Liver (tissue), 9 donors: Measurements from ENCODE around the gene HBZ. TPM values are rescaled to one million over a fixed set of nuclear protein-coding genes. Genes with fewer than 3 reads are reported as not detected.

Experiments used
- DNase-seq: peaks from one replicate; pipeline ENCODE4 v3.0.0-alpha.2; 2017; ENCODE audit warnings: low spot score
- H3K27ac ChIP-seq, 2 donors: one replicate each; pipeline ENCODE4 v1.7.0; 2013; ENCODE audit warnings: inconsistent platforms in 2 of 2, low read length in 2 of 2, control low read depth in 1 of 2, low read depth in 1 of 2, mild to moderate bottlenecking in 1 of 2
- H3K27me3 ChIP-seq, 4 donors: one replicate each; pipeline versions ENCODE4 v1.6.1 to v1.7.0; 2013; ENCODE audit warnings: low read length in 3 of 4, inconsistent platforms in 1 of 4, mild to moderate bottlenecking in 1 of 4, moderate library complexity in 1 of 4; ENCODE audit not compliant: control insufficient read depth in 4 of 4, insufficient read depth in 4 of 4
- H3K36me3 ChIP-seq, 4 donors: one replicate each; pipeline versions ENCODE4 v1.6.1 to v1.7.0; 2013; ENCODE audit warnings: low read length in 3 of 4, mild to moderate bottlenecking in 3 of 4, low read depth in 1 of 4, moderate library complexity in 1 of 4; ENCODE audit not compliant: control insufficient read depth in 4 of 4, insufficient read depth in 3 of 4
- H3K4me1 ChIP-seq, 4 donors: one replicate each; pipeline versions ENCODE4 v1.6.1 to v1.7.0; 2013; ENCODE audit warnings: low read length in 3 of 4, mild to moderate bottlenecking in 3 of 4, moderate library complexity in 1 of 4; ENCODE audit not compliant: control insufficient read depth in 4 of 4, insufficient read depth in 4 of 4
- H3K4me3 ChIP-seq, 3 donors: one replicate each; pipeline versions ENCODE4 v1.6.1 to v1.7.0; 2013; ENCODE audit warnings: low read length in 3 of 3, control low read depth in 1 of 3, low read depth in 1 of 3, mild to moderate bottlenecking in 1 of 3
- H3K9ac ChIP-seq, 2 donors: one replicate each; pipeline ENCODE4 v1.7.0; 2013; ENCODE audit warnings: low read length in 2 of 2, mild to moderate bottlenecking in 2 of 2, moderate library complexity in 2 of 2, control low read depth in 1 of 2, low read depth in 1 of 2
- H3K9me3 ChIP-seq, 4 donors: one replicate each; pipeline versions ENCODE4 v1.6.1 to v1.7.0; 2013; ENCODE audit warnings: low read length in 3 of 4; ENCODE audit not compliant: control insufficient read depth in 4 of 4
- FOXA1 ChIP-seq: IDR thresholded peaks from 2 replicates; pipeline ENCODE4 v1.6.1; 2016; ENCODE audit warnings: antibody characterized with exemption
- HNF4G ChIP-seq: IDR thresholded peaks from 2 replicates; pipeline ENCODE4 v1.6.1; 2016; ENCODE audit warnings: antibody characterized with exemption
- JUND ChIP-seq, 2 donors: IDR thresholded peaks; 2 replicates each; pipeline ENCODE4 v1.6.1; 2016; ENCODE audit warnings: antibody characterized with exemption in 2 of 2
- NR2F2 ChIP-seq: IDR thresholded peaks from 2 replicates; pipeline ENCODE4 v1.6.1; 2016; ENCODE audit warnings: antibody characterized with exemption
- RAD21 ChIP-seq, 2 donors: IDR thresholded peaks; 2 replicates each; pipeline ENCODE4 v1.6.1; 2016; ENCODE audit warnings: antibody characterized with exemption in 2 of 2, mild to moderate bottlenecking in 2 of 2
- RXRA ChIP-seq, 2 donors: IDR thresholded peaks; 2 replicates each; pipeline ENCODE4 v1.6.1; 2017 to 2018; ENCODE audit warnings: antibody characterized with exemption in 2 of 2, mild to moderate bottlenecking in 1 of 2
- SP1 ChIP-seq: IDR thresholded peaks from 2 replicates; pipeline ENCODE4 v1.6.1; 2018; ENCODE audit warnings: antibody characterized with exemption, mild to moderate bottlenecking
- TAF1 ChIP-seq: conservative IDR thresholded peaks from 2 replicates; pipeline ENCODE4 v1.6.1; 2016; ENCODE audit warnings: antibody characterized with exemption, mild to moderate bottlenecking
- WGBS: extraction: QIAGEN DNeasy Blood & Tissue Kit; methylation state at CpG from one replicate; pipeline ENCODE4 v1.1.7; 2013; 5-methylcytosine and 5-hydroxymethylcytosine counted together
- polyA plus RNA-seq, 2 donors: library from polyadenylated mRNA; stranded (reverse) in 1 of 2; unstranded in 1 of 2; fragments of 200-250 nt in 1 of 2; fragments of >200 nt in 1 of 2; fragmentation: Nextera tagmentation in 1 of 2; extraction: Ambion mirVana in 1 of 2; gene quantifications; one replicate each; pipeline versions ENCODE4 v1.2.1 to v1.2.3, GENCODE V29; 2013 to 2015
- total RNA-seq, 2 donors: library from RNA; depleted of rRNA; stranded (reverse); fragments of >200 nt; gene quantifications; one replicate each; pipeline ENCODE4 v1.2.3, GENCODE V29; 2014
- TF ChIP-seq, protein P1 (sequence below): IDR thresholded peaks from 2 replicates; pipeline ENCODE4 v1.6.1; 2016; ENCODE audit warnings: antibody characterized with exemption, mild to moderate bottlenecking
- TF ChIP-seq, protein P2 (sequence below): IDR thresholded peaks from 2 replicates; pipeline ENCODE4 v1.6.1; 2016; ENCODE audit warnings: antibody characterized with exemption
- TF ChIP-seq, protein P3 (sequence below): IDR thresholded peaks from 2 replicates; pipeline ENCODE4 v1.6.1; 2016; ENCODE audit warnings: antibody characterized with exemption
- TF ChIP-seq, protein P4 (sequence below): IDR thresholded peaks from 2 replicates; pipeline ENCODE4 v1.6.1; 2016; ENCODE audit warnings: antibody characterized with exemption
- TF ChIP-seq, protein P5 (sequence below): fragments of 150-350 bp; IDR thresholded peaks from 2 replicates; pipeline ENCODE4 v1.5.1; 2017; ENCODE audit warnings: improper control_type of control experiment, low read depth, low read length; ENCODE audit not compliant: missing input control
- donor health status: healthy.
- donor health status: healthy.
- donor health status: healthy.
- donor health status: healthy.
- donor health status: healthy.

The HBZ gene
- total RNA-seq, result 10 to 100 TPM in 1 of 2 donors, not detected in 1; 55.8 TPM
- polyA plus RNA-seq, result not detected

DNA sequence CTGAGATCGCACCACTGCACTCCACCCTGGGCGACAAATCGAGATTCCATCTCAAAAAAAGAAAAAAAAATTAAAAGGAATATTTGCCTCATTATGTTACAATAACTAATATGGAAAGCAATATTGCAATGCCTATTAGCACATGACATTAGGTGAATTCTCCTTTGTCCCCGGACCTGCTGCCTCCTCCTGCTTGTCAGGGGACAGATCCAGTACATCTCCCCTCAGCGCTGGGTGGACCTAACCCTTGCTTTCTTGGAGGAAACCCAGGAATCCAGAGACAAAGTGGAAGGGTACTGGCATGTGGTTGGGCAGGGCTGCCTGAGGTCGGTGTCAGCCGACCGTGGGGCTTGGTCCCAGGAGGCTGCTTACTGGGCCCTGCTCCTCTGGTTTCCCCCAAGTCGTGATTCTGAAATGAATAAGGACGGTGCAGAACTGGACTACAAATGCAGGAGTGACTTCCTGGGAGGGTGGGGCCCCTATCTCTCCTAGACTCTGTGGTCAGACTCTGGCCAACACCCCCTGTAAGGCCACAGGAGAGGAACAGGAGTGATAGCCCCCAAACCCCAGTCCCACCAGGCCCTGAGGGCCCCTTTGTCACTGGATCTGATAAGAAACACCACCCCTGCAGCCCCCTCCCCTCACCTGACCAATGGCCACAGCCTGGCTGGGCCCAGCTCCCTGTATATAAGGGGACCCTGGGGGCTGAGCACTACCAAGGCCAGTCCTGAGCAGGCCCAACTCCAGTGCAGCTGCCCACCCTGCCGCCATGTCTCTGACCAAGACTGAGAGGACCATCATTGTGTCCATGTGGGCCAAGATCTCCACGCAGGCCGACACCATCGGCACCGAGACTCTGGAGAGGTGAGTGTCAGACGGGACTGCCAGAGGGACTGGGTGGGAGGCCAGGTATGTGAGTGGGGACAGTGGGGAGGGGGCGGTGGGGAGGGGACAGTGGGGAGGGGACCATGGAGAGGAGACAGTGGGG is at the start of gene HBZ:
TSS of gene HBZ (plus strand) at position 504 of the 988 bp plus-strand sequence. CDS start at position 770, 266 bp downstream.
- peaks cover 0 to 9% (median 5%) of the 10 kb centered on the region in 4 donors for H3K4me1 ChIP-seq
- H3K9me3 ChIP-seq, result no peaks in the 10 kb centered on the region
- H3K36me3 ChIP-seq, result no peaks in the 10 kb centered on the region
- DNase-seq, result no peak
- H3K9ac ChIP-seq, result no peak within 1 kb of the TSS
- no peak within 1 kb of the TSS for H3K27ac ChIP-seq
- TF ChIP-seq TAF1 (no peak), JUND (IDR thresholded peaks at IDR 0.05) (no peak), FOXA1 (no peak), RXRA (IDR thresholded peaks at IDR 0.05) (no peak), NR2F2 (no peak), HNF4G (no peak), SP1 (no peak), RAD21 (IDR thresholded peaks at IDR 0.05) (no peak)
- TF ChIP-seq, protein P1, sequence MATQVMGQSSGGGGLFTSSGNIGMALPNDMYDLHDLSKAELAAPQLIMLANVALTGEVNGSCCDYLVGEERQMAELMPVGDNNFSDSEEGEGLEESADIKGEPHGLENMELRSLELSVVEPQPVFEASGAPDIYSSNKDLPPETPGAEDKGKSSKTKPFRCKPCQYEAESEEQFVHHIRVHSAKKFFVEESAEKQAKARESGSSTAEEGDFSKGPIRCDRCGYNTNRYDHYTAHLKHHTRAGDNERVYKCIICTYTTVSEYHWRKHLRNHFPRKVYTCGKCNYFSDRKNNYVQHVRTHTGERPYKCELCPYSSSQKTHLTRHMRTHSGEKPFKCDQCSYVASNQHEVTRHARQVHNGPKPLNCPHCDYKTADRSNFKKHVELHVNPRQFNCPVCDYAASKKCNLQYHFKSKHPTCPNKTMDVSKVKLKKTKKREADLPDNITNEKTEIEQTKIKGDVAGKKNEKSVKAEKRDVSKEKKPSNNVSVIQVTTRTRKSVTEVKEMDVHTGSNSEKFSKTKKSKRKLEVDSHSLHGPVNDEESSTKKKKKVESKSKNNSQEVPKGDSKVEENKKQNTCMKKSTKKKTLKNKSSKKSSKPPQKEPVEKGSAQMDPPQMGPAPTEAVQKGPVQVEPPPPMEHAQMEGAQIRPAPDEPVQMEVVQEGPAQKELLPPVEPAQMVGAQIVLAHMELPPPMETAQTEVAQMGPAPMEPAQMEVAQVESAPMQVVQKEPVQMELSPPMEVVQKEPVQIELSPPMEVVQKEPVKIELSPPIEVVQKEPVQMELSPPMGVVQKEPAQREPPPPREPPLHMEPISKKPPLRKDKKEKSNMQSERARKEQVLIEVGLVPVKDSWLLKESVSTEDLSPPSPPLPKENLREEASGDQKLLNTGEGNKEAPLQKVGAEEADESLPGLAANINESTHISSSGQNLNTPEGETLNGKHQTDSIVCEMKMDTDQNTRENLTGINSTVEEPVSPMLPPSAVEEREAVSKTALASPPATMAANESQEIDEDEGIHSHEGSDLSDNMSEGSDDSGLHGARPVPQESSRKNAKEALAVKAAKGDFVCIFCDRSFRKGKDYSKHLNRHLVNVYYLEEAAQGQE, result no peak
- TF ChIP-seq, protein P2, sequence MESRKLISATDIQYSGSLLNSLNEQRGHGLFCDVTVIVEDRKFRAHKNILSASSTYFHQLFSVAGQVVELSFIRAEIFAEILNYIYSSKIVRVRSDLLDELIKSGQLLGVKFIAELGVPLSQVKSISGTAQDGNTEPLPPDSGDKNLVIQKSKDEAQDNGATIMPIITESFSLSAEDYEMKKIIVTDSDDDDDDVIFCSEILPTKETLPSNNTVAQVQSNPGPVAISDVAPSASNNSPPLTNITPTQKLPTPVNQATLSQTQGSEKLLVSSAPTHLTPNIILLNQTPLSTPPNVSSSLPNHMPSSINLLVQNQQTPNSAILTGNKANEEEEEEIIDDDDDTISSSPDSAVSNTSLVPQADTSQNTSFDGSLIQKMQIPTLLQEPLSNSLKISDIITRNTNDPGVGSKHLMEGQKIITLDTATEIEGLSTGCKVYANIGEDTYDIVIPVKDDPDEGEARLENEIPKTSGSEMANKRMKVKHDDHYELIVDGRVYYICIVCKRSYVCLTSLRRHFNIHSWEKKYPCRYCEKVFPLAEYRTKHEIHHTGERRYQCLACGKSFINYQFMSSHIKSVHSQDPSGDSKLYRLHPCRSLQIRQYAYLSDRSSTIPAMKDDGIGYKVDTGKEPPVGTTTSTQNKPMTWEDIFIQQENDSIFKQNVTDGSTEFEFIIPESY, result no peak
- TF ChIP-seq, protein P3, sequence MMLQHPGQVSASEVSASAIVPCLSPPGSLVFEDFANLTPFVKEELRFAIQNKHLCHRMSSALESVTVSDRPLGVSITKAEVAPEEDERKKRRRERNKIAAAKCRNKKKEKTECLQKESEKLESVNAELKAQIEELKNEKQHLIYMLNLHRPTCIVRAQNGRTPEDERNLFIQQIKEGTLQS, result no peak
- TF ChIP-seq, protein P4, sequence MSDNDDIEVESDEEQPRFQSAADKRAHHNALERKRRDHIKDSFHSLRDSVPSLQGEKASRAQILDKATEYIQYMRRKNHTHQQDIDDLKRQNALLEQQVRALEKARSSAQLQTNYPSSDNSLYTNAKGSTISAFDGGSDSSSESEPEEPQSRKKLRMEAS, result no peak
- TF ChIP-seq, protein P5, sequence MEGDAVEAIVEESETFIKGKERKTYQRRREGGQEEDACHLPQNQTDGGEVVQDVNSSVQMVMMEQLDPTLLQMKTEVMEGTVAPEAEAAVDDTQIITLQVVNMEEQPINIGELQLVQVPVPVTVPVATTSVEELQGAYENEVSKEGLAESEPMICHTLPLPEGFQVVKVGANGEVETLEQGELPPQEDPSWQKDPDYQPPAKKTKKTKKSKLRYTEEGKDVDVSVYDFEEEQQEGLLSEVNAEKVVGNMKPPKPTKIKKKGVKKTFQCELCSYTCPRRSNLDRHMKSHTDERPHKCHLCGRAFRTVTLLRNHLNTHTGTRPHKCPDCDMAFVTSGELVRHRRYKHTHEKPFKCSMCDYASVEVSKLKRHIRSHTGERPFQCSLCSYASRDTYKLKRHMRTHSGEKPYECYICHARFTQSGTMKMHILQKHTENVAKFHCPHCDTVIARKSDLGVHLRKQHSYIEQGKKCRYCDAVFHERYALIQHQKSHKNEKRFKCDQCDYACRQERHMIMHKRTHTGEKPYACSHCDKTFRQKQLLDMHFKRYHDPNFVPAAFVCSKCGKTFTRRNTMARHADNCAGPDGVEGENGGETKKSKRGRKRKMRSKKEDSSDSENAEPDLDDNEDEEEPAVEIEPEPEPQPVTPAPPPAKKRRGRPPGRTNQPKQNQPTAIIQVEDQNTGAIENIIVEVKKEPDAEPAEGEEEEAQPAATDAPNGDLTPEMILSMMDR, result no peak
- WGBS, result 84% methylated on average over 17 of the region's 17 CpGs
- peaks cover 0 to 2% (median 0%) of the 10 kb centered on the region in 4 donors for H3K27me3 ChIP-seq
- H3K4me3 ChIP-seq, result no peak within 1 kb of the TSS
